Middle frontal gyrus (tissue), 1 donor: ENCODE data around the gene GAK.

ENCODE experiments used
- DNase-seq: peaks from one replicate; pipeline ENCODE4 v3.0.0-alpha.2; 2015; ENCODE audit warnings: low spot score; ENCODE audit errors: extremely low spot score

Gene GAK

GRCh38 chr4:890036-890695 lies 42.0 kb downstream of the GAK start:
- no peak for DNase-seq

GRCh38 chr4:889516-889915 lies 42.6 kb downstream of the GAK start:
- no peak for DNase-seq

GRCh38 chr4:888029-888428 lies 44.1 kb downstream of the GAK start:
- no peak for DNase-seq

GRCh38 chr4:887034-887763 lies 44.9 kb downstream of the GAK start:
- DNase-seq = no peak

- DNase-seq = no peak
Measured at GRCh38 chr4:886244-886643, 45.9 kb downstream of the GAK start.

- DNase-seq = no peak
Measured at GRCh38 chr4:885353-885752, 46.8 kb downstream of the GAK start.

- DNase-seq = no peak
Measured at GRCh38 chr4:884896-885295, 47.2 kb downstream of the GAK start.

GRCh38 chr4:884259-884658 lies 47.9 kb downstream of the GAK start:
- DNase-seq = no peak

- DNase-seq = no peak
Measured at GRCh38 chr4:883377-884095, 48.6 kb downstream of the GAK start.

GRCh38 chr4:882646-883045 lies 49.5 kb downstream of the GAK start:
- DNase-seq = no peak

GRCh38 chr4:881709-882108 lies 50.4 kb downstream of the GAK start:
- no peak for DNase-seq

- no peak for DNase-seq
Measured at GRCh38 chr4:880684-881405, 51.3 kb downstream of the GAK start.

GRCh38 chr4:879729-880077 lies 52.4 kb downstream of the GAK start:
- no peak for DNase-seq

GRCh38 chr4:878796-879728 lies 53.1 kb downstream of the GAK start:
- no peak for DNase-seq

GRCh38 chr4:877502-877901 lies 54.6 kb downstream of the GAK start:
- DNase-seq = no peak

- no peak for DNase-seq
Measured at GRCh38 chr4:876780-877179, 55.3 kb downstream of the GAK start.

- DNase-seq = no peak
Measured at GRCh38 chr4:875818-876423, 56.2 kb downstream of the GAK start.

GRCh38 chr4:874971-875817 lies 56.9 kb downstream of the GAK start:
- no peak for DNase-seq

- DNase-seq = no peak
Measured at GRCh38 chr4:874056-874455, 58.1 kb downstream of the GAK start.
